HFFc6 (cell line): ENCODE results near the gene STARD4. TPM values are rescaled to one million over a fixed set of nuclear protein-coding genes. Genes with fewer than 3 reads are reported as not detected.

Source experiments
- DNase-seq: peaks from one replicate; pipeline ENCODE4 v3.0.0-alpha.2; 2018
- H3K27ac Mint-ChIP-seq: 2 replicates; pipeline ENCODE4 v1.8.0; 2020; ENCODE audit warnings: mild to moderate bottlenecking, mixed read lengths
- H3K27me3 Mint-ChIP-seq: 2 replicates; pipeline ENCODE4 v1.8.0; 2021; ENCODE audit warnings: mild to moderate bottlenecking, moderate library complexity, mixed read lengths; ENCODE audit not compliant: insufficient read depth
- H3K36me3 Mint-ChIP-seq: 2 replicates; pipeline ENCODE4 v1.8.0; 2021; ENCODE audit warnings: low read depth, mixed read lengths
- H3K4me1 Mint-ChIP-seq: 2 replicates; pipeline ENCODE4 v1.8.0; 2020; ENCODE audit warnings: low read depth, mixed read lengths
- H3K4me3 Mint-ChIP-seq: 2 replicates; pipeline ENCODE4 v1.8.0; 2020; ENCODE audit warnings: mild to moderate bottlenecking, moderate library complexity, mixed read lengths
- H3K9me3 Mint-ChIP-seq: 2 replicates; pipeline ENCODE4 v1.8.0; 2020; ENCODE audit warnings: mild to moderate bottlenecking, mixed read lengths
- CTCF ChIP-seq: fragments of 200-600 bp; sonication (generic); IDR thresholded peaks from 2 replicates; pipeline ENCODE4 v1.5.0; 2021; ENCODE audit warnings: antibody characterized with exemption, mild to moderate bottlenecking
- total RNA-seq, 6 experiments: library from RNA; stranded (reverse); fragmentation: NEBNext Ultra II Directional; extraction: Animal tissue kit (Norgen Biotek cat#: 25700); gene quantifications; 2 replicates in 1 of 6; 3 replicates in 5 of 6; pipeline ENCODE4 v1.2.3, GENCODE V29; 2021

Gene STARD4
- total RNA-seq, 6 experiments from 2014 or later = 18.0 to 26.4 (median 24.4) TPM

GRCh38 chr5:111502956-111503355 is 9.4 kb downstream of the STARD4 start:
- Mint-ChIP-seq H3K27me3 (no peaks in the 10 kb centered on the region), H3K9me3 (no peaks in the 10 kb centered on the region), H3K36me3 (peaks cover 24% of the 10 kb centered on the region), H3K4me3 (no peak overlapping the region), H3K27ac (no peak overlapping the region), H3K4me1 (peaks cover 37% of the 10 kb centered on the region)
- no peak for DNase-seq
- no peak for TF ChIP-seq CTCF

GRCh38 chr5:111498346-111498745 is 14.0 kb downstream of the STARD4 start:
- no peak overlapping the region for H3K4me3 Mint-ChIP-seq
- TF ChIP-seq CTCF = no peak
- H3K36me3 Mint-ChIP-seq = peaks cover 36% of the 10 kb centered on the region
- H3K9me3 Mint-ChIP-seq = no peaks in the 10 kb centered on the region
- H3K27ac Mint-ChIP-seq = no peak overlapping the region
- DNase-seq = no peak
- no peaks in the 10 kb centered on the region for H3K27me3 Mint-ChIP-seq
- H3K4me1 Mint-ChIP-seq = peaks cover 20% of the 10 kb centered on the region

- H3K36me3 Mint-ChIP-seq = peaks cover 30% of the 10 kb centered on the region
- TF ChIP-seq CTCF = no peak
- no peak overlapping the region for H3K27ac Mint-ChIP-seq
- peaks cover 12% of the 10 kb centered on the region for H3K4me1 Mint-ChIP-seq
- H3K4me3 Mint-ChIP-seq = no peak overlapping the region
- no peaks in the 10 kb centered on the region for H3K27me3 Mint-ChIP-seq
- no peak for DNase-seq
- H3K9me3 Mint-ChIP-seq = no peaks in the 10 kb centered on the region
Measured at GRCh38 chr5:111495159-111495558, 17.2 kb downstream of the STARD4 start.

GRCh38 chr5:111494355-111494999 is 17.9 kb downstream of the STARD4 start:
- TF ChIP-seq CTCF = no peak
- Mint-ChIP-seq H3K27ac (peak overlapping the region; percentile 75), H3K36me3 (peaks cover 26% of the 10 kb centered on the region), H3K9me3 (no peaks in the 10 kb centered on the region), H3K27me3 (no peaks in the 10 kb centered on the region), H3K4me1 (peaks cover 12% of the 10 kb centered on the region), H3K4me3 (no peak overlapping the region)
- DNase-seq = no peak

GRCh38 chr5:111493031-111493430 is 19.3 kb downstream of the STARD4 start:
- Mint-ChIP-seq H3K9me3 (no peaks in the 10 kb centered on the region), H3K4me3 (no peak overlapping the region), H3K36me3 (peaks cover 20% of the 10 kb centered on the region), H3K4me1 (peaks cover 3% of the 10 kb centered on the region), H3K27ac (no peak overlapping the region), H3K27me3 (no peaks in the 10 kb centered on the region)
- DNase-seq = no peak
- TF ChIP-seq CTCF = no peak
